SK-N-SH (cell line): ENCODE data around the gene NXPE3. TPM values are rescaled to one million over a fixed set of nuclear protein-coding genes. Genes with fewer than 3 reads are reported as not detected.

ENCODE experiments used
- CTCF ChIA-PET: fragments of 300-600, 350-600 bp; formaldehyde crosslinking; extraction: SDS; loops from one replicate; lab custom pipeline; 2021; lab: Yijun Ruan, JAX
- POLR2A ChIA-PET: fragments of 350-600 bp; sonication (Branson Sonifier 250); formaldehyde crosslinking; extraction: SDS; loops from one replicate; lab custom pipeline; 2020; ENCODE audit warnings: antibody characterized with exemption, inconsistent platforms; lab: Yijun Ruan, JAX
- DNase-seq: peaks from one replicate; pipeline ENCODE4 v3.0.0; 2012
- H2AFZ ChIP-seq: fragments of 200-600 bp; sonication (generic); 2 replicates; pipeline ENCODE4 v1.8.1; 2016; ENCODE audit warnings: antibody characterized with exemption, mild to moderate bottlenecking, low read depth
- H3F3A ChIP-seq: fragments of 200-600 bp; sonication (generic); replicated peaks from 2 replicates; pipeline ENCODE3; 2016; ENCODE audit warnings: antibody characterized with exemption, mild to moderate bottlenecking; ENCODE audit not compliant: insufficient read depth
- H3K27ac ChIP-seq, 2 experiments: fragments of 200-500 bp in 1 of 2; fragments of 200-600 bp in 1 of 2; sonication (Bioruptor generic) in 1 of 2; sonication (generic), shearing (Covaris generic) in 1 of 2; 2 replicates each; pipeline versions ENCODE4 v1.5.1 to v1.6.1; 2014 to 2016; ENCODE audit warnings: low read depth in 2 of 2, inconsistent platforms in 1 of 2, low read length in 1 of 2, mild to moderate bottlenecking in 1 of 2, mixed read lengths in 1 of 2
- H3K27me3 ChIP-seq: fragments of 200-600 bp; sonication (generic), shearing (Covaris generic); 2 replicates; pipeline ENCODE4 v1.6.1; 2016; ENCODE audit warnings: mixed run types; ENCODE audit not compliant: insufficient read depth
- H3K36me3 ChIP-seq, 2 experiments: fragments of 200-500 bp in 1 of 2; fragments of 200-600 bp in 1 of 2; sonication (Bioruptor generic) in 1 of 2; sonication (generic) in 1 of 2; replicated peaks in 1 of 2; 2 replicates each; pipeline versions ENCODE3 to v1.5.1; 2014 to 2016; ENCODE audit warnings: low read length in 1 of 2, mild to moderate bottlenecking in 1 of 2; ENCODE audit not compliant: insufficient read depth in 2 of 2, control insufficient read depth in 1 of 2
- H3K4me1 ChIP-seq, 2 experiments: fragments of 200-500 bp in 1 of 2; fragments of 200-600 bp in 1 of 2; sonication (Bioruptor generic) in 1 of 2; sonication (generic), shearing (Covaris generic) in 1 of 2; 2 replicates each; pipeline versions ENCODE4 v1.5.1 to v1.6.1; 2014 to 2016; ENCODE audit warnings: low read depth in 1 of 2, low read length in 1 of 2, mixed run types in 1 of 2; ENCODE audit not compliant: insufficient read depth in 2 of 2, control insufficient read depth in 1 of 2
- H3K4me2 ChIP-seq: fragments of 200-600 bp; sonication (generic), shearing (Covaris generic); 2 replicates; pipeline ENCODE4 v1.6.1; 2017; ENCODE audit warnings: mixed run types
- H3K4me3 ChIP-seq, 2 experiments: fragments of 200-500 bp in 1 of 2; fragments of 200-600 bp in 1 of 2; sonication (Bioruptor generic) in 1 of 2; sonication (generic), shearing (Covaris generic) in 1 of 2; 2 replicates each; pipeline versions ENCODE4 v1.5.1 to v1.8.1; 2014 to 2016; ENCODE audit warnings: low read depth in 2 of 2, inconsistent platforms in 1 of 2, low read length in 1 of 2, mild to moderate bottlenecking in 1 of 2, mixed read lengths in 1 of 2, moderate library complexity in 1 of 2
- H3K79me2 ChIP-seq: fragments of 200-600 bp; sonication (generic); 2 replicates; pipeline ENCODE4 v1.8.1; 2017; ENCODE audit warnings: mild to moderate bottlenecking; ENCODE audit not compliant: insufficient read depth
- H3K9ac ChIP-seq: fragments of 200-600 bp; sonication (generic); 2 replicates; pipeline ENCODE4 v1.6.1; 2017; ENCODE audit warnings: mixed run types
- H3K9me2 ChIP-seq: fragments of 200-600 bp; sonication (generic); 2 replicates; pipeline ENCODE4 v1.6.1; 2017; ENCODE audit warnings: mixed run types
- H3K9me3 ChIP-seq: fragments of 200-600 bp; sonication (generic); 2 replicates; pipeline ENCODE4 v1.6.1; 2017; ENCODE audit warnings: mixed run types, mild to moderate bottlenecking, moderate library complexity
- H4K20me1 ChIP-seq: fragments of 200-600 bp; sonication (generic); 2 replicates; pipeline ENCODE4 v1.6.1; 2017; ENCODE audit warnings: mild to moderate bottlenecking, mixed run types; ENCODE audit not compliant: insufficient read depth
- CTCF ChIP-seq: fragments of 200-600 bp; sonication (generic); IDR thresholded peaks from 2 replicates; pipeline ENCODE4 v1.6.1; 2017; ENCODE audit warnings: antibody characterized with exemption, mild to moderate bottlenecking, moderate library complexity
- ELF1 ChIP-seq: IDR thresholded peaks from 2 replicates; pipeline ENCODE4 v1.4.0; 2012
- FOXM1 ChIP-seq: IDR thresholded peaks from 2 replicates; pipeline ENCODE4 v1.4.0; 2012; ENCODE audit warnings: low read depth, mild to moderate bottlenecking
- GABPA ChIP-seq: IDR thresholded peaks from 2 replicates; pipeline ENCODE4 v1.4.0; 2012; ENCODE audit warnings: low read depth, mild to moderate bottlenecking
- GATA2 ChIP-seq: sonication (generic); formaldehyde crosslinking; IDR thresholded peaks from 2 replicates; pipeline ENCODE4 v1.5.0; 2020; ENCODE audit warnings: mild to moderate bottlenecking, missing genetic modification reagents
- JUND ChIP-seq: IDR thresholded peaks from 2 replicates; pipeline ENCODE4 v1.4.0; 2012
- RAD21 ChIP-seq: IDR thresholded peaks from 2 replicates; pipeline ENCODE4 v1.6.1; 2012; ENCODE audit warnings: mild to moderate bottlenecking, low read length
- TAF1 ChIP-seq: IDR thresholded peaks from 2 replicates; pipeline ENCODE4 v1.6.1; 2012; ENCODE audit warnings: low read depth, mild to moderate bottlenecking, low read length, moderate library complexity, borderline replicate concordance
- TCF12 ChIP-seq: IDR thresholded peaks from 2 replicates; pipeline ENCODE4 v1.4.0; 2012
- TEAD4 ChIP-seq: IDR thresholded peaks from 2 replicates; pipeline ENCODE4 v1.4.0; 2012; ENCODE audit warnings: mild to moderate bottlenecking, borderline replicate concordance; ENCODE audit not compliant: insufficient read depth
- USF1 ChIP-seq: IDR thresholded peaks from 2 replicates; pipeline ENCODE4 v1.4.0; 2012; ENCODE audit warnings: low read depth, borderline replicate concordance
- YY1 ChIP-seq: IDR thresholded peaks from 2 replicates; pipeline ENCODE4 v1.4.0; 2012; ENCODE audit warnings: low read depth, mild to moderate bottlenecking
- WGBS: methylation state at CpG from one replicate; pipeline ENCODE4 v1.1.6; 2017; ENCODE audit warnings: low lambda C conversion rate; 5-methylcytosine and 5-hydroxymethylcytosine counted together
- polyA plus RNA-seq, 3 experiments: library from polyadenylated mRNA; depleted of rRNA; stranded (reverse); fragments of >200 nt; gene quantifications; 2 replicates each; pipeline ENCODE4 v1.2.3, GENCODE V29; 2012
- TF ChIP-seq, protein P1 (sequence below): IDR thresholded peaks from 2 replicates; pipeline ENCODE4 v1.6.1; 2012; ENCODE audit warnings: mild to moderate bottlenecking, low read depth, low read length, moderate library complexity

Gene NXPE3
- polyA plus RNA-seq, 1 of the 3 experiments (the other 2 are of a cell fraction): 21.3 TPM

- Histone ChIP-seq H3K36me3 (peaks cover 17 to 30% of the 10 kb centered on the region in 2 experiments), H2AFZ (no peak overlapping the region), H3K9me3 (no peaks in the 10 kb centered on the region), H3F3A (peaks cover 7% of the 10 kb centered on the region), H3K4me2 (no peak overlapping the region), H3K27me3 (no peaks in the 10 kb centered on the region), H3K9ac (no peak overlapping the region), H3K4me1 (peaks cover 4 to 6% of the 10 kb centered on the region in 2 experiments; a peak in 3 of 4 replicates), H3K4me3 (no peak overlapping the region), H3K9me2 (no peaks in the 10 kb centered on the region), H4K20me1 (no peaks in the 10 kb centered on the region), H3K79me2 (peaks cover 7% of the 10 kb centered on the region), H3K27ac (no peak overlapping the region)
- WGBS: 100% methylated on average over 2 of the region's 2 CpGs
- DNase-seq: no peak
- ChIA-PET POLR2A (no interaction called here), CTCF (interaction anchor here (0.9 to 14.2 kb wide), 5 partner anchors 10 to 866 kb away, joined by 3 to 165 read pairs (median 8); no protein-coding TSS in a partner anchor)
- TF ChIP-seq JUND (no peak), YY1 (no peak), TEAD4 (no peak), GABPA (no peak), RAD21 (no peak), TAF1 (no peak), ELF1 (no peak), USF1 (no peak), GATA2 (CRISPR knock-in tag) (no peak), TCF12 (no peak), CTCF (no peak), FOXM1 (no peak)
- TF ChIP-seq, protein P1, sequence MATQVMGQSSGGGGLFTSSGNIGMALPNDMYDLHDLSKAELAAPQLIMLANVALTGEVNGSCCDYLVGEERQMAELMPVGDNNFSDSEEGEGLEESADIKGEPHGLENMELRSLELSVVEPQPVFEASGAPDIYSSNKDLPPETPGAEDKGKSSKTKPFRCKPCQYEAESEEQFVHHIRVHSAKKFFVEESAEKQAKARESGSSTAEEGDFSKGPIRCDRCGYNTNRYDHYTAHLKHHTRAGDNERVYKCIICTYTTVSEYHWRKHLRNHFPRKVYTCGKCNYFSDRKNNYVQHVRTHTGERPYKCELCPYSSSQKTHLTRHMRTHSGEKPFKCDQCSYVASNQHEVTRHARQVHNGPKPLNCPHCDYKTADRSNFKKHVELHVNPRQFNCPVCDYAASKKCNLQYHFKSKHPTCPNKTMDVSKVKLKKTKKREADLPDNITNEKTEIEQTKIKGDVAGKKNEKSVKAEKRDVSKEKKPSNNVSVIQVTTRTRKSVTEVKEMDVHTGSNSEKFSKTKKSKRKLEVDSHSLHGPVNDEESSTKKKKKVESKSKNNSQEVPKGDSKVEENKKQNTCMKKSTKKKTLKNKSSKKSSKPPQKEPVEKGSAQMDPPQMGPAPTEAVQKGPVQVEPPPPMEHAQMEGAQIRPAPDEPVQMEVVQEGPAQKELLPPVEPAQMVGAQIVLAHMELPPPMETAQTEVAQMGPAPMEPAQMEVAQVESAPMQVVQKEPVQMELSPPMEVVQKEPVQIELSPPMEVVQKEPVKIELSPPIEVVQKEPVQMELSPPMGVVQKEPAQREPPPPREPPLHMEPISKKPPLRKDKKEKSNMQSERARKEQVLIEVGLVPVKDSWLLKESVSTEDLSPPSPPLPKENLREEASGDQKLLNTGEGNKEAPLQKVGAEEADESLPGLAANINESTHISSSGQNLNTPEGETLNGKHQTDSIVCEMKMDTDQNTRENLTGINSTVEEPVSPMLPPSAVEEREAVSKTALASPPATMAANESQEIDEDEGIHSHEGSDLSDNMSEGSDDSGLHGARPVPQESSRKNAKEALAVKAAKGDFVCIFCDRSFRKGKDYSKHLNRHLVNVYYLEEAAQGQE: no peak
Observed at GRCh38 chr3:101807888-101808287, 28.9 kb downstream of the NXPE3 start.
